Kidney (tissue), 14 donors: ENCODE measurements around the gene RPS6KL1. TPM values are rescaled to one million over a fixed set of nuclear protein-coding genes. Genes with fewer than 3 reads are reported as not detected.

ENCODE experiments used
- DNase-seq, 5 donors: peaks; one replicate each; pipeline ENCODE4 v3.0.0-alpha.2; 2013 to 2020
- FAIRE-seq: peaks from 2 replicates; lab custom pipeline; 2012; peaks lifted over from hg19 to GRCh38; lab: Jason Lieb, UNC
- H3K27ac ChIP-seq, 2 donors: one replicate each; pipeline ENCODE4 v1.7.0; 2013; ENCODE audit warnings: low read depth in 2 of 2, low read length in 2 of 2, inconsistent platforms in 1 of 2
- H3K27me3 ChIP-seq: one replicate; pipeline ENCODE4 v1.7.1; 2013; ENCODE audit warnings: low read length, inconsistent platforms; ENCODE audit not compliant: control insufficient read depth, insufficient read depth
- H3K36me3 ChIP-seq, 3 donors: one replicate each; pipeline versions ENCODE4 v1.7.0 to v1.7.1; 2013; ENCODE audit warnings: low read length in 3 of 3, control low read depth in 1 of 3, inconsistent platforms in 1 of 3; ENCODE audit not compliant: insufficient read depth in 3 of 3, control insufficient read depth in 2 of 3
- H3K4me1 ChIP-seq, 3 donors: one replicate each; pipeline versions ENCODE4 v1.7.0 to v1.7.1; 2013; ENCODE audit warnings: low read length in 3 of 3, inconsistent platforms in 1 of 3, low read depth in 1 of 3; ENCODE audit not compliant: control insufficient read depth in 2 of 3, insufficient read depth in 2 of 3
- H3K4me3 ChIP-seq, 3 donors: one replicate each; pipeline versions ENCODE4 v1.7.0 to v1.8.1; 2013; ENCODE audit warnings: low read length in 3 of 3, control low read depth in 1 of 3, inconsistent platforms in 1 of 3
- H3K9ac ChIP-seq, 3 donors: one replicate each; pipeline versions ENCODE4 v1.7.0 to v1.7.1; 2013; ENCODE audit warnings: low read length in 3 of 3, control low read depth in 1 of 3, inconsistent platforms in 1 of 3
- H3K9me3 ChIP-seq, 3 donors: one replicate each; pipeline versions ENCODE4 v1.7.0 to v1.7.1; 2013; ENCODE audit warnings: low read length in 3 of 3, control low read depth in 1 of 3, inconsistent platforms in 1 of 3; ENCODE audit not compliant: control insufficient read depth in 2 of 3, insufficient read depth in 1 of 3
- intact Hi-C: fragments of 100-400 bp; cut with DNase I; formaldehyde crosslinking; loops from one replicate; pipeline ENCODE4 v1.11.1; 2022
- polyA plus RNA-seq: library from polyadenylated mRNA; stranded (reverse); fragments of 350-450 nt; fragmentation: Illumina TruSeq; extraction: RNeasy Lipid Tissue Mini Kit (QIAGEN cat#74804); gene quantifications from one replicate; pipeline ENCODE4 v1.2.3, GENCODE V29; 2014; ENCODE audit warnings: low read depth, low replicate concordance; ENCODE audit not compliant: insufficient read depth
- total RNA-seq: library from RNA; stranded (reverse); fragmentation: NEBNext Ultra II Directional; extraction: Animal tissue kit (Norgen Biotek cat#: 25700); gene quantifications from one replicate; pipeline ENCODE4 v1.2.1, GENCODE V29; 2021
- TF ChIP-seq, protein P1 (sequence below): IDR thresholded peaks from 3 replicates; pipeline ENCODE4 v1.5.1; 2012; ENCODE audit warnings: mild to moderate bottlenecking, moderate library complexity, borderline replicate concordance; ENCODE audit not compliant: insufficient read depth; ENCODE audit errors: extremely low read depth
- donor health status: control.
- donor health status: control.
- donor health status: control.
- donor health status: control.
- donor health status: control.
- donor health status: DM: yes; HTN: yes; CAD: no.
- donor health status: Normal renal cell carcinoma (clear cell type).

The RPS6KL1 gene
- total and polyA plus RNA-seq, 2 donors from 2014 or later: 3.7 to 7.9 TPM

GRCh38 chr14:74917178-74917543 lies 5.9 kb downstream of the RPS6KL1 start:
- Histone ChIP-seq H3K27ac (no peak overlapping the region), H3K9ac (no peak overlapping the region), H3K36me3 (no peaks in the 10 kb centered on the region), H3K27me3 (no peaks in the 10 kb centered on the region), H3K9me3 (no peaks in the 10 kb centered on the region), H3K4me3 (no peak overlapping the region), H3K4me1 (peaks cover 0 to 5% (median 4%) of the 10 kb centered on the region in 3 donors)
- DNase-seq (no peak), FAIRE-seq (no peak)
- TF ChIP-seq, protein P1, sequence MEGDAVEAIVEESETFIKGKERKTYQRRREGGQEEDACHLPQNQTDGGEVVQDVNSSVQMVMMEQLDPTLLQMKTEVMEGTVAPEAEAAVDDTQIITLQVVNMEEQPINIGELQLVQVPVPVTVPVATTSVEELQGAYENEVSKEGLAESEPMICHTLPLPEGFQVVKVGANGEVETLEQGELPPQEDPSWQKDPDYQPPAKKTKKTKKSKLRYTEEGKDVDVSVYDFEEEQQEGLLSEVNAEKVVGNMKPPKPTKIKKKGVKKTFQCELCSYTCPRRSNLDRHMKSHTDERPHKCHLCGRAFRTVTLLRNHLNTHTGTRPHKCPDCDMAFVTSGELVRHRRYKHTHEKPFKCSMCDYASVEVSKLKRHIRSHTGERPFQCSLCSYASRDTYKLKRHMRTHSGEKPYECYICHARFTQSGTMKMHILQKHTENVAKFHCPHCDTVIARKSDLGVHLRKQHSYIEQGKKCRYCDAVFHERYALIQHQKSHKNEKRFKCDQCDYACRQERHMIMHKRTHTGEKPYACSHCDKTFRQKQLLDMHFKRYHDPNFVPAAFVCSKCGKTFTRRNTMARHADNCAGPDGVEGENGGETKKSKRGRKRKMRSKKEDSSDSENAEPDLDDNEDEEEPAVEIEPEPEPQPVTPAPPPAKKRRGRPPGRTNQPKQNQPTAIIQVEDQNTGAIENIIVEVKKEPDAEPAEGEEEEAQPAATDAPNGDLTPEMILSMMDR: no peak
- intact Hi-C loops: no loop called here

GRCh38 chr14:74915826-74916225 lies 7.2 kb downstream of the RPS6KL1 start:
- no peaks in the 10 kb centered on the region for H3K27me3 ChIP-seq
- H3K36me3 ChIP-seq: no peaks in the 10 kb centered on the region
- H3K4me1 ChIP-seq: peaks cover 0 to 5% (median 4%) of the 10 kb centered on the region in 3 donors
- TF ChIP-seq, protein P1: no peak
- H3K27ac ChIP-seq: no peak overlapping the region
- DNase-seq (peak in 1 of 5 donors; percentile 59), FAIRE-seq (no peak)
- H3K9me3 ChIP-seq: no peaks in the 10 kb centered on the region
- no peak overlapping the region for H3K9ac ChIP-seq
- H3K4me3 ChIP-seq: no peak overlapping the region
- intact Hi-C loops: no loop called here

DNA sequence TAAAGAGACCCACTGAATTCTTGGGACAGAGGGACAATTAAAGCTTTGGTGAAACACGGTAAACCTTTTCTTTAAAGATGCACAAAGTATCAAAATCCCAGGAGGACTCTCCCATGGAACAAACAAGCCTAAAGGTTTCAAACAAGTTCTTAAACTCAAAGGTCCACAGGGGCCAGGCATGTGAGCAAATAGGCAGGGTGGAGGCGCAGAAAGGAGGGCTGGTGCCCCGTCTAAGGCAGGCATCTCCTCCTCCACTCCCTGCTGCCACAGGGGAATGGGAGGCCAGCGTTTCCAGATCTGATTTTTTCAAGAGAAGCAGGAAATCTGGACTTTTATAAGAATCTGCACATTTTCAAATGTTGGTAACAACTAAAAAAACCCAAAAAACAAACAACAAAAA lies 7.6 kb downstream of the RPS6KL1 start:
- no peaks in the 10 kb centered on the region for H3K9me3 ChIP-seq
- DNase-seq (no peak), FAIRE-seq (no peak)
- no peaks in the 10 kb centered on the region for H3K36me3 ChIP-seq
- H3K27me3 ChIP-seq: no peaks in the 10 kb centered on the region
- no peak overlapping the region for H3K4me3 ChIP-seq
- intact Hi-C loops: no loop called here
- TF ChIP-seq, protein P1: no peak
- H3K4me1 ChIP-seq: peaks cover 0 to 5% (median 4%) of the 10 kb centered on the region in 3 donors
- no peak overlapping the region for H3K9ac ChIP-seq
- H3K27ac ChIP-seq: no peak overlapping the region

DNA sequence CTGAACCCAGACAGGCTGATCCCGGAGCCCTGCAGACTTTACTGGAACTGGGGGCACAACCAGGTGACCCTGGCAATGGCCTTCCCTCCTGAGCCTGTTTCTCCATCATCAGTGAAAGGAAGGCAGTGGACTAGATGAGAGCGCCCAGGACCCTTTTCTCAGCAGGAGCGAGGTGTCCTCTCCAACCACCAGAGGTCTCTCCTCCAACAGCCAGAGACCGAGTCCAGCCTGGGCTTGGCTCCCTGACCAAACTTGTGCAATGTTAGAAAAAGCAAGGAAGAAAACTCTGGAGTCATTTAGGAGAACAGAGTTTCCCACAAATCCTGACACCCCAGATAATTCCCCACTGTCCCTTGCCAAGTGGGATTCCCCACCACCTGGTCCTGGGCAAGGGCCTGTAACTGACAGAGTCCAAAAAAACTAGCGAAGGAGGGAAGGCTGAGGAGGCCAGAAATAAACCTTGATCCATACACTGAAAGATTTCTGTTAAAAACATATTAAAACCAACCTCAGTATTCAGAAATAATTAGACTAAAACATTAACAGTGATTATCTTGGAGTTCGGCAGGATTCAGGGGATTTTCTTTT lies 9.0 kb downstream of the RPS6KL1 start:
- Histone ChIP-seq H3K27ac (no peak overlapping the region), H3K27me3 (no peaks in the 10 kb centered on the region), H3K9ac (no peak overlapping the region), H3K36me3 (no peaks in the 10 kb centered on the region), H3K4me3 (no peak overlapping the region), H3K4me1 (peaks cover 0 to 5% (median 4%) of the 10 kb centered on the region in 3 donors), H3K9me3 (no peaks in the 10 kb centered on the region)
- DNase-seq (peak in 3 of 5 donors; percentile 72 to 90 (median 73)), FAIRE-seq (no peak)
- intact Hi-C loops: no loop called here
- TF ChIP-seq, protein P1: peak; percentile 70
